GM13976 (cell line): ENCODE results near the gene IL10RB.
A peak's percentile ranks its signal among the peaks of the same experiment; 100 is the strongest.
"Not testable (repeated sequence)": the region's sequence is repeated elsewhere in the genome, so short reads cannot be mapped to it uniquely, and the experiment has no call there.

Source experiments
- DNase-seq: peaks from one replicate; pipeline ENCODE4 v3.0.0; 2012; ENCODE audit warnings: low spot score
- in situ Hi-C: fragments of 300-500 bp; cut with MboI; formaldehyde crosslinking; loops from one replicate; pipeline ENCODE4 v1.12.0; 2022; ENCODE audit warnings: low sequenced_read_pairs, mixed read lengths, inconsistent platforms; ENCODE audit not compliant: unreplicated experiment
- TF ChIP-seq, protein P1 (sequence below): IDR thresholded peaks from 2 replicates; pipeline ENCODE4 v1.5.1; 2012; ENCODE audit warnings: borderline replicate concordance, mild to moderate bottlenecking; ENCODE audit not compliant: insufficient read depth; ENCODE audit errors: extremely low read depth, missing control alignments, control extremely low read depth

Gene IL10RB

DNA sequence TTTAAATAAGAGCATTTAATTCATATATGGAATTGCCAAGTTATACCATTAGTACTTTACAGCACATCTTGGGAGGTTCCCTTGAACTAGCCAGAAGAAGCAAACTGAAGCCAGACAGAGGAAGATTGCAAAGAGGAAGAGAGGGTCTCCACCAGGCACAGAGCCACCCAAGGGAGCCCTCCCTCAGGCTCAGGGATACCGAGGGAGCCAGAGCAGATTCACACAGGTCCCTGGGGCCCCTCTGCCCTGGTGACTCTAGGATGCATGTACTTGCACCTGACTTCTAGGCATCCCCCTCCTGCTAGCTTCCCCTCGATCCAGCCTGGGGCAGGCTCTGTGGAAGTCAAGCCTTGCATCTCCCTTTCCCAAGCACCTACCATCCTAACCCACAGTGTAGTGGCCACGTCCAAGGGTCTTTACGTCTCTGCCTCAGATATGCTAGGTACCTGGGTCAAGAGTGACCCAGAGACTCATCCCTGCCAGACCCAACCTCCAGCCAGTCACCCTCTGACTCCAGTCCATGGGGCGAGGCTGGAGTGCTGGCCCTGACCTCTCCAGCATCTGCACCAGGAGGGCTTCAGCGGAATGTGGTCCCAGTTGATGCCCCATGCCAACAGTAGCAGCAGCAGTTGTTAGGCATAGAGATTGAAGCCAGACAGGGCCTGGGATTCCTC lies 30.0 kb upstream of the IL10RB start:
- DNase-seq = no peak
- TF ChIP-seq, protein P1, sequence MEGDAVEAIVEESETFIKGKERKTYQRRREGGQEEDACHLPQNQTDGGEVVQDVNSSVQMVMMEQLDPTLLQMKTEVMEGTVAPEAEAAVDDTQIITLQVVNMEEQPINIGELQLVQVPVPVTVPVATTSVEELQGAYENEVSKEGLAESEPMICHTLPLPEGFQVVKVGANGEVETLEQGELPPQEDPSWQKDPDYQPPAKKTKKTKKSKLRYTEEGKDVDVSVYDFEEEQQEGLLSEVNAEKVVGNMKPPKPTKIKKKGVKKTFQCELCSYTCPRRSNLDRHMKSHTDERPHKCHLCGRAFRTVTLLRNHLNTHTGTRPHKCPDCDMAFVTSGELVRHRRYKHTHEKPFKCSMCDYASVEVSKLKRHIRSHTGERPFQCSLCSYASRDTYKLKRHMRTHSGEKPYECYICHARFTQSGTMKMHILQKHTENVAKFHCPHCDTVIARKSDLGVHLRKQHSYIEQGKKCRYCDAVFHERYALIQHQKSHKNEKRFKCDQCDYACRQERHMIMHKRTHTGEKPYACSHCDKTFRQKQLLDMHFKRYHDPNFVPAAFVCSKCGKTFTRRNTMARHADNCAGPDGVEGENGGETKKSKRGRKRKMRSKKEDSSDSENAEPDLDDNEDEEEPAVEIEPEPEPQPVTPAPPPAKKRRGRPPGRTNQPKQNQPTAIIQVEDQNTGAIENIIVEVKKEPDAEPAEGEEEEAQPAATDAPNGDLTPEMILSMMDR = no peak

GRCh38 chr21:33236766-33237165 lies 29.4 kb upstream of the IL10RB start:
- in situ Hi-C loops = no loop called here
- no peak for DNase-seq
- TF ChIP-seq, protein P1 = no peak

More for the DNA sequence above, 30.0 kb upstream of the IL10RB start:
- in situ Hi-C loops = no loop called here

GRCh38 chr21:33237486-33237885 lies 28.7 kb upstream of the IL10RB start:
- in situ Hi-C loops = no loop called here
- no peak for DNase-seq
- TF ChIP-seq, protein P1 = no peak

- TF ChIP-seq, protein P1 = no peak
- in situ Hi-C loops = no loop called here
- no peak for DNase-seq
Measured at GRCh38 chr21:33238146-33238545, 28.0 kb upstream of the IL10RB start.

- peak; percentile 69 for DNase-seq
- in situ Hi-C loops = no loop called here
- TF ChIP-seq, protein P1 = no peak
Measured at GRCh38 chr21:33238565-33239255, 27.5 kb upstream of the IL10RB start.

DNA sequence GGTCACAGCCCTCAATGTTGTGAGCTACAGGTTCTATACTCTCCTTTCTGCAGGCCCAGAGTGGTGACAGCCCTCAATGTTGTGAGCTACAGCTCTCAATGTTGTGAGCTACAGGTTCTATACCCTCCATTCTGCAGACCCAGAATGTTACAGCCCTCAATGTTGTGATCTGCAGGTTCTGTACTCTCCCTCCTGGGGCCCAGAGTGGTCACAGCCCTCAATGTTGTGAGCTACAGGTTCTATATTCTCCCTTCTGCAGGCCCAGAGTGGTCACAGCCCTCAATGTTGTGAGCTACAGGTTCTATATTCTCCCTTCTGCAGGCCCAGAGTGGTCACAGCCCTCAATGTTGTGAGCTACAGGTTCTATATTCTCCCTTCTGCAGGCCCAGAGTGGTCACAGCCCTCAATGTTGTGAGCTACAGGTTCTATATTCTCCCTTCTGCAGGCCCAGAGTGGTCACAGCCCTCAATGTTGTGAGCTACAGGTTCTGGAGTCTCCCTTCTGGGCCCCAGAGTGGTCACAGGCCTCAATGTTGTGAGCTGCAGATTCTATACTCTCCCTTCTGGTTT lies 26.5 kb upstream of the IL10RB start:
- DNase-seq, in situ Hi-C loops: not testable (repeated sequence)

DNA sequence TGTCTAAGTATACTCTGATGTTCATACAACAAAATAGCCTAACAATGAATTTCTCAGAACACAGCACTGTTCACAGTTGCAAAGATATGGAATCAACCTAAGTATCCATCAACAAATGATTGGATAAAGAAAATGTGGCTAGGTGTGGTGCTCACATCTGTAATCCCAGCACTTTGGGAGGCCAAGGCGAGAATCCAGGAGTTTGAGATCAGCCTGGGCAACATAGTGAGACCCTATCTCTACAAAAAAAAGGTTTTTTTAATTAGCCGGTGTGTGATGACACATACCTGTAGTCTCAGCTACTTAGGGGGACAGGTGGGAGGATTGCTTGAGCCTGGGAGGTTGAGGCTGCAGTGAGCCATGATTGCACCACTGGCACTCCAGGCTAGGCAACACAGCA lies 25.8 kb upstream of the IL10RB start:
- TF ChIP-seq, protein P1 = no peak
- no peak for DNase-seq
- in situ Hi-C loops = no loop called here
